Activated CD8-positive, alpha-beta memory T cell treated with anti-CD3 and anti-CD28 coated beads, Interleukin-2, amount 50 U/mL, for 48 hours (primary cell): Measurements from ENCODE around the gene CENPW.

Source experiments
- DNase-seq: peaks from one replicate; pipeline ENCODE4 v3.0.0-alpha.2; 2020

The CENPW gene

GRCh38 chr6:126374372-126374771 lies 34.5 kb downstream of the CENPW start:
- DNase-seq: no peak

GRCh38 chr6:126376682-126377081 lies 36.8 kb downstream of the CENPW start:
- DNase-seq: no peak

- no peak for DNase-seq
Measured at GRCh38 chr6:126377594-126378153, 37.8 kb downstream of the CENPW start.

GRCh38 chr6:126380072-126380583 lies 40.2 kb downstream of the CENPW start:
- no peak for DNase-seq

GRCh38 chr6:126381498-126381897 lies 41.6 kb downstream of the CENPW start:
- DNase-seq: no peak

GRCh38 chr6:126383203-126383602 lies 43.3 kb downstream of the CENPW start:
- no peak for DNase-seq

- DNase-seq: no peak
Measured at GRCh38 chr6:126385536-126385935, 45.6 kb downstream of the CENPW start.

- no peak for DNase-seq
Measured at GRCh38 chr6:126388104-126388598, 48.2 kb downstream of the CENPW start.

- no peak for DNase-seq
Measured at GRCh38 chr6:126396131-126396530, 56.2 kb downstream of the CENPW start.
